ES-I3 (cell line): ENCODE data around the gene PLD4.

ENCODE experiments used
- H3K36me3 ChIP-seq: 2 replicates; pipeline ENCODE4 v1.6.1; 2013; ENCODE audit warnings: mild to moderate bottlenecking, low read length, control low read depth, moderate library complexity; ENCODE audit not compliant: insufficient read depth
- H3K4me1 ChIP-seq: 2 replicates; pipeline ENCODE4 v1.6.1; 2013; ENCODE audit warnings: mild to moderate bottlenecking, control low read depth, low read length; ENCODE audit not compliant: insufficient read depth
- H3K9ac ChIP-seq: 2 replicates; pipeline ENCODE4 v1.6.1; 2013; ENCODE audit warnings: low read depth, mild to moderate bottlenecking, low read length, moderate library complexity
- H3K9me3 ChIP-seq: 2 replicates; pipeline ENCODE4 v1.6.1; 2013; ENCODE audit warnings: mild to moderate bottlenecking, low read length, moderate library complexity; ENCODE audit not compliant: control insufficient read depth, insufficient read depth

PLD4 gene

GRCh38 chr14:104926619-104927431 lies 2.1 kb downstream of the PLD4 start:
- no peaks in the 10 kb centered on the region for H3K36me3 ChIP-seq
- no peak overlapping the region for H3K9ac ChIP-seq
- no peaks in the 10 kb centered on the region for H3K4me1 ChIP-seq
- no peaks in the 10 kb centered on the region for H3K9me3 ChIP-seq

- Histone ChIP-seq H3K9me3 (no peaks in the 10 kb centered on the region), H3K36me3 (no peaks in the 10 kb centered on the region), H3K9ac (no peak overlapping the region), H3K4me1 (no peaks in the 10 kb centered on the region; the same call in 1 of the 2 replicates)
Measured at GRCh38 chr14:104927432-104927816, 2.7 kb downstream of the PLD4 start.

GRCh38 chr14:104927901-104928300 lies 3.2 kb downstream of the PLD4 start:
- H3K36me3 ChIP-seq = no peaks in the 10 kb centered on the region
- no peaks in the 10 kb centered on the region; the same call in 1 of the 2 replicates for H3K4me1 ChIP-seq
- no peak overlapping the region for H3K9ac ChIP-seq
- no peaks in the 10 kb centered on the region for H3K9me3 ChIP-seq

- H3K36me3 ChIP-seq = no peaks in the 10 kb centered on the region
- H3K4me1 ChIP-seq = no peaks in the 10 kb centered on the region; the same call in 1 of the 2 replicates
- H3K9me3 ChIP-seq = no peaks in the 10 kb centered on the region
- H3K9ac ChIP-seq = no peak overlapping the region
Measured at GRCh38 chr14:104928391-104929133, 3.9 kb downstream of the PLD4 start.

- Histone ChIP-seq H3K9me3 (no peaks in the 10 kb centered on the region), H3K9ac (no peak overlapping the region), H3K4me1 (no peaks in the 10 kb centered on the region; the same call in 1 of the 2 replicates), H3K36me3 (no peaks in the 10 kb centered on the region)
Measured at GRCh38 chr14:104929268-104930230, 4.9 kb downstream of the PLD4 start.

- Histone ChIP-seq H3K9me3 (no peaks in the 10 kb centered on the region), H3K4me1 (no peaks in the 10 kb centered on the region; the same call in 1 of the 2 replicates), H3K9ac (no peak overlapping the region), H3K36me3 (no peaks in the 10 kb centered on the region)
Measured at GRCh38 chr14:104930526-104931303, 6.0 kb downstream of the PLD4 start.

GRCh38 chr14:104931304-104931770 lies 6.7 kb downstream of the PLD4 start:
- no peaks in the 10 kb centered on the region for H3K9me3 ChIP-seq
- no peak overlapping the region for H3K9ac ChIP-seq
- H3K36me3 ChIP-seq = no peaks in the 10 kb centered on the region
- no peaks in the 10 kb centered on the region; the same call in 1 of the 2 replicates for H3K4me1 ChIP-seq

- no peaks in the 10 kb centered on the region for H3K9me3 ChIP-seq
Measured at GRCh38 chr14:104931771-104932675, 7.3 kb downstream of the PLD4 start.

GRCh38 chr14:104932676-104933631 lies 8.3 kb downstream of the PLD4 start:
- H3K9me3 ChIP-seq = no peaks in the 10 kb centered on the region
- no peaks in the 10 kb centered on the region for H3K36me3 ChIP-seq
- no peaks in the 10 kb centered on the region; the same call in 1 of the 2 replicates for H3K4me1 ChIP-seq
- H3K9ac ChIP-seq = peak overlapping the region; percentile 62

More at GRCh38 chr14:104931771-104932675, 7.3 kb downstream of the PLD4 start:
- Histone ChIP-seq H3K9ac (peak overlapping the region; percentile 62; the same call in 1 of the 2 replicates), H3K36me3 (no peaks in the 10 kb centered on the region), H3K4me1 (no peaks in the 10 kb centered on the region; the same call in 1 of the 2 replicates)

GRCh38 chr14:104933746-104934733 lies 9.4 kb downstream of the PLD4 start:
- Histone ChIP-seq H3K4me1 (no peaks in the 10 kb centered on the region; the same call in 1 of the 2 replicates), H3K9me3 (no peaks in the 10 kb centered on the region), H3K36me3 (0 out of 2 replicates have a peak, but pooled peaks cover 2% of the 10 kb centered on the region), H3K9ac (no peak overlapping the region)
